Prostate gland (tissue), 2 donors: Measurements from ENCODE around the gene FHIT.

Experiments
- CTCF ChIP-seq, 4 experiments: fragments of 200-600 bp in 2 of 4; fragments of 450-650 bp in 2 of 4; sonication (generic) in 2 of 4; IDR thresholded peaks; 1 replicate in 3 of 4; 2 replicates in 1 of 4; pipeline ENCODE4 v1.5.1; 2016 to 2019; ENCODE audit warnings: antibody characterized with exemption in 4 of 4, mild to moderate bottlenecking in 2 of 4, moderate library complexity in 2 of 4
- POLR2AphosphoS5 ChIP-seq: sonication (generic); formaldehyde crosslinking; IDR thresholded peaks from one replicate; pipeline ENCODE4 v1.6.1; 2017; ENCODE audit warnings: antibody characterized with exemption

GRCh38 chr3:60826511-60826910 lies 424.7 kb downstream of the FHIT start:
- no peak for TF ChIP-seq CTCF (IDR thresholded peaks at IDR 0.05)
- TF ChIP-seq POLR2AphosphoS5: no peak
